ENCODE results near the gene TFCP2L1. TPM values are rescaled to one million over a fixed set of nuclear protein-coding genes. Genes with fewer than 3 reads are reported as not detected.

The TFCP2L1 gene
- total RNA-seq, 1 experiment from 2014 or later, result 4.3 TPM

DNA sequence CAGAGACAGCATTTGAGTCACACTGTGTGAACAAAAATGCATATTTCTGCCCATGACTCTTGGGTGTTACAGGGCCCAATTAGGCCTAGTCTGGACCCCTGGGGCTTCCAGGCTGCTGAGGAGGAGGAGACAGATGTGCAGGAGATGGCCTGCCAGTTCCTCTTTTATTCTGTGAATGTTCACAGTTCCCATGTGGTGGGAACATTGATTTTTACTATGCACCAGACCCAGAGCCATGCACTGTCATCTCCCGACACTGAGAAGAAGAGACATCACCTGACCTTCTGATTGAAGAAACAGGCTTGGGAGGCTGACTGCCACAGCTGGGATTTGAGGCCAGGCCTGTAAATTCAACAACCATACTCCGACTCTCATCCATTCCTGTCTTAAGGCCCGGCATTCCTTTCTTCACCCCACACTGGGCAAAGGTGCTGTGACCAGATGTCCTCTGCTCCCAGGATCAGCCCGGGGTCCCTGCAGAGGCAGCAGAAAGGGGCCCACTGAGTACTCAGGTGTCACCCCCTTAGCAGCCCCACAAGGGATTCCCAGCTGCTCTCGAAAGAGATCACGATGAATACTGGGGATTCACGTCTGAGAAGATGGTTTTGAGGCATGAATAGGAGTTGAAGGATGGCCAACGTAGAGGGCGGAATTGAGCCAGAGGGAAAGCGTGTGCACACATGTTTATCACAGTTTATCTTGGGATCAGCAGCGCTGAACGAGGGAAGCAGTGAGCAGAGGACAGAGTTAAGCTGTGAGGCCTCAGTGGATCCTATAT is 3.6 kb upstream of the TFCP2L1 start (continued):
- TF ChIP-seq, protein P1, sequence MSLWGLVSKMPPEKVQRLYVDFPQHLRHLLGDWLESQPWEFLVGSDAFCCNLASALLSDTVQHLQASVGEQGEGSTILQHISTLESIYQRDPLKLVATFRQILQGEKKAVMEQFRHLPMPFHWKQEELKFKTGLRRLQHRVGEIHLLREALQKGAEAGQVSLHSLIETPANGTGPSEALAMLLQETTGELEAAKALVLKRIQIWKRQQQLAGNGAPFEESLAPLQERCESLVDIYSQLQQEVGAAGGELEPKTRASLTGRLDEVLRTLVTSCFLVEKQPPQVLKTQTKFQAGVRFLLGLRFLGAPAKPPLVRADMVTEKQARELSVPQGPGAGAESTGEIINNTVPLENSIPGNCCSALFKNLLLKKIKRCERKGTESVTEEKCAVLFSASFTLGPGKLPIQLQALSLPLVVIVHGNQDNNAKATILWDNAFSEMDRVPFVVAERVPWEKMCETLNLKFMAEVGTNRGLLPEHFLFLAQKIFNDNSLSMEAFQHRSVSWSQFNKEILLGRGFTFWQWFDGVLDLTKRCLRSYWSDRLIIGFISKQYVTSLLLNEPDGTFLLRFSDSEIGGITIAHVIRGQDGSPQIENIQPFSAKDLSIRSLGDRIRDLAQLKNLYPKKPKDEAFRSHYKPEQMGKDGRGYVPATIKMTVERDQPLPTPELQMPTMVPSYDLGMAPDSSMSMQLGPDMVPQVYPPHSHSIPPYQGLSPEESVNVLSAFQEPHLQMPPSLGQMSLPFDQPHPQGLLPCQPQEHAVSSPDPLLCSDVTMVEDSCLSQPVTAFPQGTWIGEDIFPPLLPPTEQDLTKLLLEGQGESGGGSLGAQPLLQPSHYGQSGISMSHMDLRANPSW (CRISPR knock-in tag; conservative IDR thresholded peaks at IDR 0.05; ENCODE audit: low read depth), result no peak
- TF ChIP-seq ZBTB21 (CRISPR knock-in tag; IDR thresholded peaks at IDR 0.05; ENCODE audit: borderline replicate concordance) (no peak), GABPB1 (CRISPR knock-in tag; IDR thresholded peaks at IDR 0.05) (no peak), NFE2L1 (CRISPR knock-in tag; IDR thresholded peaks at IDR 0.05) (no peak), ELF4 (CRISPR knock-in tag; IDR thresholded peaks at IDR 0.05; ENCODE audit: low read depth) (no peak), ZNF317 (CRISPR knock-in tag; IDR thresholded peaks at IDR 0.05; ENCODE audit: borderline replicate concordance, low read depth) (no peak), ZNF263 (CRISPR knock-in tag; IDR thresholded peaks at IDR 0.05; ENCODE audit: low read depth) (no peak)
- TF ChIP-seq, protein P2, sequence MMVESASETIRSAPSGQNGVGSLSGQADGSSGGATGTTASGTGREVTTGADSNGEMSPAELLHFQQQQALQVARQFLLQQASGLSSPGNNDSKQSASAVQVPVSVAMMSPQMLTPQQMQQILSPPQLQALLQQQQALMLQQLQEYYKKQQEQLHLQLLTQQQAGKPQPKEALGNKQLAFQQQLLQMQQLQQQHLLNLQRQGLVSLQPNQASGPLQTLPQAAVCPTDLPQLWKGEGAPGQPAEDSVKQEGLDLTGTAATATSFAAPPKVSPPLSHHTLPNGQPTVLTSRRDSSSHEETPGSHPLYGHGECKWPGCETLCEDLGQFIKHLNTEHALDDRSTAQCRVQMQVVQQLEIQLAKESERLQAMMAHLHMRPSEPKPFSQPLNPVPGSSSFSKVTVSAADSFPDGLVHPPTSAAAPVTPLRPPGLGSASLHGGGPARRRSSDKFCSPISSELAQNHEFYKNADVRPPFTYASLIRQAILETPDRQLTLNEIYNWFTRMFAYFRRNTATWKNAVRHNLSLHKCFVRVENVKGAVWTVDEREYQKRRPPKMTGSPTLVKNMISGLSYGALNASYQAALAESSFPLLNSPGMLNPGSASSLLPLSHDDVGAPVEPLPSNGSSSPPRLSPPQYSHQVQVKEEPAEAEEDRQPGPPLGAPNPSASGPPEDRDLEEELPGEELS (CRISPR knock-in tag; IDR thresholded peaks at IDR 0.05), result no peak
- TF ChIP-seq, protein P3, sequence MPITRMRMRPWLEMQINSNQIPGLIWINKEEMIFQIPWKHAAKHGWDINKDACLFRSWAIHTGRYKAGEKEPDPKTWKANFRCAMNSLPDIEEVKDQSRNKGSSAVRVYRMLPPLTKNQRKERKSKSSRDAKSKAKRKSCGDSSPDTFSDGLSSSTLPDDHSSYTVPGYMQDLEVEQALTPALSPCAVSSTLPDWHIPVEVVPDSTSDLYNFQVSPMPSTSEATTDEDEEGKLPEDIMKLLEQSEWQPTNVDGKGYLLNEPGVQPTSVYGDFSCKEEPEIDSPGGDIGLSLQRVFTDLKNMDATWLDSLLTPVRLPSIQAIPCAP (CRISPR knock-in tag; IDR thresholded peaks at IDR 0.05), result no peak
- TF ChIP-seq, protein P4, sequence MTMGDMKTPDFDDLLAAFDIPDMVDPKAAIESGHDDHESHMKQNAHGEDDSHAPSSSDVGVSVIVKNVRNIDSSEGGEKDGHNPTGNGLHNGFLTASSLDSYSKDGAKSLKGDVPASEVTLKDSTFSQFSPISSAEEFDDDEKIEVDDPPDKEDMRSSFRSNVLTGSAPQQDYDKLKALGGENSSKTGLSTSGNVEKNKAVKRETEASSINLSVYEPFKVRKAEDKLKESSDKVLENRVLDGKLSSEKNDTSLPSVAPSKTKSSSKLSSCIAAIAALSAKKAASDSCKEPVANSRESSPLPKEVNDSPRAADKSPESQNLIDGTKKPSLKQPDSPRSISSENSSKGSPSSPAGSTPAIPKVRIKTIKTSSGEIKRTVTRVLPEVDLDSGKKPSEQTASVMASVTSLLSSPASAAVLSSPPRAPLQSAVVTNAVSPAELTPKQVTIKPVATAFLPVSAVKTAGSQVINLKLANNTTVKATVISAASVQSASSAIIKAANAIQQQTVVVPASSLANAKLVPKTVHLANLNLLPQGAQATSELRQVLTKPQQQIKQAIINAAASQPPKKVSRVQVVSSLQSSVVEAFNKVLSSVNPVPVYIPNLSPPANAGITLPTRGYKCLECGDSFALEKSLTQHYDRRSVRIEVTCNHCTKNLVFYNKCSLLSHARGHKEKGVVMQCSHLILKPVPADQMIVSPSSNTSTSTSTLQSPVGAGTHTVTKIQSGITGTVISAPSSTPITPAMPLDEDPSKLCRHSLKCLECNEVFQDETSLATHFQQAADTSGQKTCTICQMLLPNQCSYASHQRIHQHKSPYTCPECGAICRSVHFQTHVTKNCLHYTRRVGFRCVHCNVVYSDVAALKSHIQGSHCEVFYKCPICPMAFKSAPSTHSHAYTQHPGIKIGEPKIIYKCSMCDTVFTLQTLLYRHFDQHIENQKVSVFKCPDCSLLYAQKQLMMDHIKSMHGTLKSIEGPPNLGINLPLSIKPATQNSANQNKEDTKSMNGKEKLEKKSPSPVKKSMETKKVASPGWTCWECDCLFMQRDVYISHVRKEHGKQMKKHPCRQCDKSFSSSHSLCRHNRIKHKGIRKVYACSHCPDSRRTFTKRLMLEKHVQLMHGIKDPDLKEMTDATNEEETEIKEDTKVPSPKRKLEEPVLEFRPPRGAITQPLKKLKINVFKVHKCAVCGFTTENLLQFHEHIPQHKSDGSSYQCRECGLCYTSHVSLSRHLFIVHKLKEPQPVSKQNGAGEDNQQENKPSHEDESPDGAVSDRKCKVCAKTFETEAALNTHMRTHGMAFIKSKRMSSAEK (CRISPR knock-in tag; IDR thresholded peaks at IDR 0.05; ENCODE audit: borderline replicate concordance), result no peak

DNA sequence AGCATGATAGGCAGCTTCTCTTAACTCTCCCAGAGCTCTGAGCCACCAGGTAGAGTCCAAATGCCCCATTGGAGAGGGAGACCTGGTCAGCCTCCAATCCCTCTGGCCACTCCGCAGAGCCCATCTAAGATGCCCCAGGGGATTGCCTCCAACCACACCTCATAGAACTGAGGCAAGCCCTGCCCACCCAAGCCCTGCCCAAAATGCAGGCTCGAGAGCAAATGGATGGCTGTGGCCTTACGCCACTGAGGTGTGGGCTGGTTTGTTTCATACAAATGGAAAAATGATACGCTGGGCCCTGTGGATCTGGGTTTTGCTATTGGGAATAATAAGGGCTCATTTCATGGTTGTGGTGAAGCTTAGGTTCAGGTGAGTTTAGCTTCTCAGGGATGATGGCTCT is 3.0 kb upstream of the TFCP2L1 start:
- peaks cover 35% of the 10 kb centered on the region for H3K27me3 Mint-ChIP-seq (ENCODE audit: low read depth)
- ChIA-PET CTCF (interaction anchor here (1.0 kb wide), 1 partner anchor 68 kb away, joined by 3 read pairs; no protein-coding TSS in a partner anchor), POLR2A (no interaction called here)
- no peaks in the 10 kb centered on the region for H3K36me3 Mint-ChIP-seq
- H3K4me3 Mint-ChIP-seq, result no peak overlapping the region
- no peak overlapping the region for H3K27ac Mint-ChIP-seq
- no peak for DNase-seq (ENCODE audit: low spot score)
- H3K4me1 Mint-ChIP-seq, result peaks cover 20% of the 10 kb centered on the region
- no peaks in the 10 kb centered on the region for H3K9me3 Mint-ChIP-seq
- ATAC-seq, result no peak
- no peak for TF ChIP-seq CBFB (CRISPR knock-in tag; IDR thresholded peaks at IDR 0.05; ENCODE audit: low read depth)
